ENCODE data around the gene UQCC3.
"Not testable (repeated sequence)": the region's sequence is repeated elsewhere in the genome, so short reads cannot be mapped to it uniquely, and the experiment has no call there.

UQCC3 gene

GRCh38 chr11:62703921-62704320, 32.4 kb downstream of the UQCC3 start:
- DNase-seq, result not testable (repeated sequence)

DNA sequence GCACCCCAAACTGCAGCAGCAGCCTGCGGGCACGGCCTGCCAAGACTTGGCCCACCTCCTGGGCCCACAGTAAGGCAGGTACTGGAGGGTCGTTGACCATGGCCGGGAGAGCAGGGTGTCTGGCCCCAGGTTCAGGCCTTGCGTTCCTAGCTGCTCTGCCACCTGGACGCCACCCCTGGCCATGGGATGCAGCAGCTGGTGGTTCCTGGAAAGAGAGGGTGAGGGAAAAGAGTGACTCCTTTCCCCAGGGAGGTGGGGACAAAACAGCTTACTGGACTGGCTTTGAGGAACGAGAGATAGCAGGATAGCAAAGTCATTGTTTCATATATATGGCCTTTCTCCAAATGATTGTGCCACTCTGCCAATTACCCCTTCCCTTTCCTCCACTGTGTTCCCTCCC, 33.9 kb downstream of the UQCC3 start:
- DNase-seq, result no peak

- peak; percentile 42 to 96 (median 90) for DNase-seq
Observed at GRCh38 chr11:62705880-62706849, 34.7 kb downstream of the UQCC3 start.

DNA sequence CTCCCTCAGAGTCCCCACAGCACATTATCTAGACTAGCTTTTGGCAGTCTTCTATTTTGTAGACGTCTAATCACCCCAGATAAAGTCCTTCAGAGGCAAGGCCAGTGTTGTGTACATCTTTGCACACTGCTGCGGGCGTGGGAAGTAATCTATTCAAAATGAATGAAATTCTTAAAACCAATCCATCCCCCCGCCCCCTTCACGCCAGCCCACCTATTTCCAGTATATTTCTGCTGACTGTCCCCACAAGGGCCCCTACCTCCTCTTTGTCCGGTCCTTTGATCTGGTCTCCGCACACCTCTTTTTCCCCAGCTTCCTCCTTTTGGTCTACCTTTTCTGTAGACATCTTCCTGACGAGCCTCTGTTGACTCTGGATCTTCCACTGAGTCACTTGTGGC, 35.4 kb downstream of the UQCC3 start:
- DNase-seq, result peak in 2 of 14 donors; percentile 35 to 51

GRCh38 chr11:62707277-62707861, 35.9 kb downstream of the UQCC3 start, which contains the start of the genes BSCL2 and GNG3:
Gene BSCL2, minus strand, starts transcription at chr11:62707424. Its CDS starts 229 bp downstream, at chr11:62707195.
Gene GNG3, plus strand, starts transcription at chr11:62707676. Its CDS starts 620 bp downstream, at chr11:62708296.
- DNase-seq, result peak in 12 of 14 donors; percentile 8 to 99 (median 51)

DNA sequence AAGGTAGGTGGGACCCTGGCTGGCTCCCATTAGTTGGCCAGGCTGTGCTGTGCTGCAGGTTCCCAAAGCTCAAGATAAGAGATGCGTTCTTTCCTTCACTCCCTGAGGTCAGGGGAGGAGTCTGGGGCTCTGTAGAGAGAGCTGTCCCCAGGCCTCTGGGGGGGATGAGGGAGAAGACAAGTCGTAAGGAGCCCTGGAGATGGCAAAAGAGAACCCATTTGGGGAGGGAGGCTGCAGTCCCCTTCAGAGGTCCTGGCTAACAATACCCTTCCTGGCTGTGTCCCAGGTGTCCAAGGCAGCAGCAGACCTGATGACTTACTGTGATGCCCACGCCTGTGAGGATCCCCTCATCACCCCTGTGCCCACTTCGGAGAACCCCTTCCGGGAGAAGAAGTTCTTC, 36.9 kb downstream of the UQCC3 start:
- no peak for DNase-seq

DNA sequence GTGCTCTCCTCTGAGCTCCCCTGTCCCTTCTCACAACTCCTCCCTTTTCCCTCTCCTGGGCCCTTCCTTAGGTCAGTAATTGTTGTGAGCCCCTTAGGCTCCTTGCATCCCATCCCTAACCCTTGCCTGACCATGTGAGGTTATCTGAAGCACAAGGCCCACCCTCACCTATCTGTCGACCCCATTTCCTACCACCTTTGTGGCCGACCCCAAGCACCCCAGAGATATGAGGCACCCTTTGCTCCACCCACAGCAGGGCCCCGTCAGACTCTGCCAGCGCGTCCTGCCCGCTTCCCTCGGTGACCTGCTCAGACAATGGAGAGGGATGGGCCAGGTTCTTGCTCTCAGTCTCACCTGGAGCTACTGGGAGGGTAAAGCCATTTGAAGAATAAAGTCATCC, 37.3 kb downstream of the UQCC3 start:
- peak in 2 of 14 donors; percentile 54 to 60 for DNase-seq

DNA sequence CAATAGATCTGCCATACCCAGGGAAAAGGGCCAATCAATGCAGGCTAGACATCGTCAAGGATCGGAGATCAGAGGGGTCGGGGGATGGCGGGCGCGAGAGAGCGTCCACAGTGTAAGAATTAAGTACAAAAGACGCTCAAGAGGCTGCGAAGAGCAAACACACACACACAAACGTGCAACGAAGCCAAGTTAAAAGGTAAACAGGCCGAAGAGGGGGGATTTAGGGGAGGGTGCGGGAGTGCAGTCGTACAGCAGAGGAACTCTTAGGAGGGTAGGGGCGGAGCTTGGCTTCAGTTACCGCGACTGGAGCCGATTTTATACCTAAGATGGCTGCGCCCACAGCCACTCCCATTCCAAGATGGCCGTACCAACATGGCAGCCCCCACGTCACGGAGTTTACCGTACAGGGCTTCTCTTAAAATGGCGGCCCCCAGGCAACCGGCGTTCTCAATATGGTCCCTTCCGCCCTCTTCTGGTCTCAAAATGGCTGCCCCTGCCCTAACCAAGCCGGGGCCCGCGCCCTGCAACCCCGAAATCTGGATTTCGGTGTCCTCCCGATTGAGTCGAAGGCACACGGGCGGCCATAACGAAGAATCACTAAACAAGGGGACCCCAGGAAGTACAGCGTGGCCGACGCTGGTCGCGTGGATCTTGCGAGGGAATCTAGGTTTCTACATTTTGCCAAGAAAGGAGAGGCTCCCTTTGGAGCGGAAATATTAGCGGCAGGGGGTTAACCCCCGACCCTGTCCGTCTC, 38.0 kb downstream of the UQCC3 start:
- DNase-seq, result peak; percentile 64 to 96 (median 91)

- DNase-seq, result peak in 3 of 14 donors; percentile 45 to 64 (median 61)
Observed at GRCh38 chr11:62710001-62710345, 38.5 kb downstream of the UQCC3 start.

GRCh38 chr11:62712276-62712812, 40.9 kb downstream of the UQCC3 start:
- DNase-seq, result no peak

- DNase-seq, result no peak
Observed at GRCh38 chr11:62712861-62713260, 41.4 kb downstream of the UQCC3 start.

DNA sequence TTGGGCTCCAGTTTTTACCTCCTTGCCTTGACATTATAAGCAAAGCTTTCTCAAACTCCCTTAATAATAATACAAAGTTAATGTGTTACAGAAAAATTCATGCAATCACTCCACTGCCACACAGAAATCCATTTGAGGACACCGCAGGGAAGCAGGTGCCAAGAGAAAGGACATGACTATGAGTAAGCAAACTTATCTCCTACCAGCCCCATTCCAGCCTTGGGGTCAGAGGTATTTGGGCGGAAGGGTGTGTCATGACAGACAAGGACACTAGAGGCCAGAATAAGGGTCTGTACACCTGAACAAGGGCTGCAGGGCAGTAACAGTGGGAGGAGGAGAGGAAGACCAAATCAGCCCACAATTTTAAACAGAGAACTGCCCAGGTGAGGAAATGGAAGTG, 41.9 kb downstream of the UQCC3 start:
- no peak for DNase-seq

DNA sequence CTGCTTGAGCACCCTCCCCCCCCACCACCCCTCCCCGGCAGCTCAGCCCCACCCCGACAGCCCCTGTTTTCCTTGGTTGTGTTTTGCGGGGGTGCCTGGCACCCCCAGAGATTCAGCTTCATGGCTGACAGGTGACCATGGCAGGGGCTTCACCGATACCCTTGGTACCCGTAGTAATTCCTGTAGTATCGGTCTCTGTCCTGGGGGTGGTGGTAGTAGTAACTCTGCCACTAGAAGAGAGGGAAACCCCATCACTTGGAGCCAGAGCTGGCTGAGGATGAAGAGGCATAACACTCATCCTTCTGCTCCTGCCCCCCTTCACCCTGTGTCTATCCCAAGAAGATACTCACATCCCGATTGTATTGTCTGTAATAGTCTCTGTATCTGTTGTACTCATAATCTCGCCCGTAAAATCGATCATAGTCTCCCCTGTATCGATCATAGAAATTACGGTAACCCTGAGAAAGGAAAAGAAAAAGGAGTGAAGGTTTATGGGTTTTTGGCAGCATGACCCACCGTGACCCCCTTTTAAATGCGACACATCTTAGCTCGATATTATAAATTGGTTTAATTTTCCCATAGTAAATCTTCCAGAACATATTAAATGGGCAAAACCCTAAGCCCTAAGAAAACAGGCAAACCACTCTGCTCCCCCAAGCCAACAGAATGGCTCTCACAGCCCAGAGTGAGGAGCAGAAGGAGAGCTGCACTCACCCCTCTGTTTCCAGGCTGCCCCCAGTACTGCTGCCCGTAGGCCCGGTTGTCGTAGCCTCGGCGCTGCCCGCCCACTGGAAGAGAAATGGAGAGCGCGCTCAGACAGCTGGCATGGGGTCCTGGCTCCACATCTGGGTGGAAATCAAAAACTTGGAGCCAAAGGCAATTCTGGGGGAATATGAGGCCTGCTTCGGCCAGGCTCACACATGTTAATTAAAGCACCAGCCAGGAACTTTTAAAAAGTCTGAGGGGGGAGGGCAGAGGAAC, 44.0 kb downstream of the UQCC3 start:
- no peak for DNase-seq

- no peak for DNase-seq
Observed at GRCh38 chr11:62716206-62716605, 44.7 kb downstream of the UQCC3 start.

GRCh38 chr11:62716816-62717215, 45.3 kb downstream of the UQCC3 start:
- DNase-seq, result peak in 2 of 14 donors; percentile 0 to 5

GRCh38 chr11:62719302-62719978, 48.0 kb downstream of the UQCC3 start:
- DNase-seq, result no peak

- DNase-seq, result no peak
Observed at GRCh38 chr11:62721994-62722393, 50.5 kb downstream of the UQCC3 start.
